HG03135 (cell line): ENCODE measurements around the gene PRIM2.
"Not testable (repeated sequence)": the region's sequence is repeated elsewhere in the genome, so short reads cannot be mapped to it uniquely, and the experiment has no call there.

ENCODE experiments used
- ATAC-seq: cut with Tn5 transposase; IDR thresholded peaks from one replicate; pipeline ENCODE4 v1.9.1; 2021; ENCODE audit warnings: mild to moderate bottlenecking, moderate library complexity; ENCODE audit not compliant: unreplicated experiment

Gene PRIM2

GRCh38 chr6:57317060-57317943 is at the start of gene PRIM2:
TSS of gene PRIM2 (plus strand) at chr6:57317630. CDS start at chr6:57318446, 816 bp downstream.
- peak; percentile 77 for ATAC-seq

- ATAC-seq = no peak
Observed at GRCh38 chr6:57268294-57268640, 49.2 kb upstream of the PRIM2 start.

- not testable (repeated sequence) for ATAC-seq
Observed at GRCh38 chr6:57274113-57274824, 43.2 kb upstream of the PRIM2 start.

GRCh38 chr6:57275384-57275783 is 42.0 kb upstream of the PRIM2 start:
- ATAC-seq = no peak

GRCh38 chr6:57276946-57277345 is 40.5 kb upstream of the PRIM2 start:
- no peak for ATAC-seq

GRCh38 chr6:57278570-57278969 is 38.9 kb upstream of the PRIM2 start:
- no peak for ATAC-seq

GRCh38 chr6:57279013-57279412 is 38.4 kb upstream of the PRIM2 start:
- ATAC-seq = no peak

- no peak for ATAC-seq
Observed at GRCh38 chr6:57283106-57283505, 34.3 kb upstream of the PRIM2 start.

- no peak for ATAC-seq
Observed at GRCh38 chr6:57283911-57284455, 33.4 kb upstream of the PRIM2 start.

- not testable (repeated sequence) for ATAC-seq
Observed at GRCh38 chr6:57288136-57288535, 29.3 kb upstream of the PRIM2 start.

- ATAC-seq = not testable (repeated sequence)
Observed at GRCh38 chr6:57293472-57293871, 24.0 kb upstream of the PRIM2 start.

- ATAC-seq = no peak
Observed at GRCh38 chr6:57294862-57295445, 22.5 kb upstream of the PRIM2 start.

GRCh38 chr6:57297505-57297904 is 19.9 kb upstream of the PRIM2 start:
- ATAC-seq = no peak

GRCh38 chr6:57298741-57299140 is 18.7 kb upstream of the PRIM2 start:
- ATAC-seq = no peak

- ATAC-seq = no peak
Observed at GRCh38 chr6:57301757-57302156, 15.7 kb upstream of the PRIM2 start.

- no peak for ATAC-seq
Observed at GRCh38 chr6:57302477-57302876, 15.0 kb upstream of the PRIM2 start.

GRCh38 chr6:57303931-57304681 is 13.3 kb upstream of the PRIM2 start:
- ATAC-seq = no peak

- ATAC-seq = no peak
Observed at GRCh38 chr6:57305107-57305506, 12.3 kb upstream of the PRIM2 start.

- no peak for ATAC-seq
Observed at GRCh38 chr6:57305761-57306160, 11.7 kb upstream of the PRIM2 start.

GRCh38 chr6:57306273-57306672 is 11.2 kb upstream of the PRIM2 start:
- ATAC-seq = no peak

GRCh38 chr6:57307850-57308249 is 9.6 kb upstream of the PRIM2 start:
- ATAC-seq = no peak
